HepG2 (cell line): Measurements from ENCODE around the gene DGAT2. TPM values are rescaled to one million over a fixed set of nuclear protein-coding genes. Genes with fewer than 3 reads are reported as not detected.

Experiments
- BCL6 ChIP-seq: IDR thresholded peaks from 2 replicates; pipeline ENCODE4 v1.6.1; 2016; ENCODE audit warnings: missing genetic modification reagents, missing compliant biosample characterization
- CENPT ChIP-seq: sonication (generic); formaldehyde crosslinking; IDR thresholded peaks from 2 replicates; pipeline ENCODE4 v1.8.0; 2022; ENCODE audit warnings: low read depth, mild to moderate bottlenecking, moderate library complexity, missing genetic modification reagents
- ERF ChIP-seq: IDR thresholded peaks from 2 replicates; pipeline ENCODE4 v1.6.1; 2018; ENCODE audit warnings: missing biosample characterization, missing genetic modification reagents
- FOSL2 ChIP-seq: sonication (generic); formaldehyde crosslinking; IDR thresholded peaks from 2 replicates; pipeline ENCODE4 v1.4.0; 2020; ENCODE audit warnings: missing genetic modification reagents
- HDAC1 ChIP-seq: sonication (generic); formaldehyde crosslinking; IDR thresholded peaks from 2 replicates; pipeline ENCODE4 v1.5.1; 2020; ENCODE audit warnings: mild to moderate bottlenecking, missing genetic modification reagents
- HMG20A ChIP-seq: IDR thresholded peaks from 2 replicates; pipeline ENCODE4 v1.6.1; 2016; ENCODE audit warnings: borderline replicate concordance
- IKZF4 ChIP-seq: sonication (generic); formaldehyde crosslinking; IDR thresholded peaks from 2 replicates; pipeline ENCODE4 v1.5.1; 2020; ENCODE audit warnings: borderline replicate concordance, mild to moderate bottlenecking, low read depth, missing genetic modification reagents; ENCODE audit errors: not compliant biosample characterization
- ISX ChIP-seq: sonication (generic); formaldehyde crosslinking; conservative IDR thresholded peaks from 2 replicates; pipeline ENCODE4 v1.5.0; 2020; ENCODE audit warnings: missing genetic modification reagents
- KAT8 ChIP-seq: IDR thresholded peaks from 2 replicates; pipeline ENCODE4 v1.6.1; 2016; ENCODE audit warnings: missing genetic modification reagents, missing compliant biosample characterization
- LBX2 ChIP-seq: sonication (generic); formaldehyde crosslinking; IDR thresholded peaks from 2 replicates; pipeline ENCODE4 v1.5.0; 2020; ENCODE audit warnings: missing genetic modification reagents, mild to moderate bottlenecking, borderline replicate concordance
- NFE2L1 ChIP-seq: sonication (generic); formaldehyde crosslinking; IDR thresholded peaks from 2 replicates; pipeline ENCODE4 v1.4.0; 2020; ENCODE audit warnings: missing genetic modification reagents, mild to moderate bottlenecking, borderline replicate concordance
- NFKBIZ ChIP-seq: IDR thresholded peaks from 2 replicates; pipeline ENCODE4 v1.6.1; 2018; ENCODE audit warnings: missing genetic modification reagents, missing compliant biosample characterization
- NR2C2 ChIP-seq: sonication (generic); formaldehyde crosslinking; IDR thresholded peaks from 2 replicates; pipeline ENCODE4 v1.4.0; 2020; ENCODE audit warnings: missing genetic modification reagents, mild to moderate bottlenecking, moderate library complexity, borderline replicate concordance
- POLR2AphosphoS5 ChIP-seq: IDR thresholded peaks from 2 replicates; pipeline ENCODE4 v1.6.1; 2012; ENCODE audit warnings: low read depth, low read length
- RAD21 ChIP-seq: fragments of 450-650 bp; formaldehyde crosslinking; IDR thresholded peaks from 2 replicates; pipeline ENCODE4 v1.5.0; 2020; ENCODE audit warnings: mild to moderate bottlenecking
- SIN3A ChIP-seq: IDR thresholded peaks from 2 replicates; pipeline ENCODE4 v1.6.1; 2011; ENCODE audit warnings: low read depth, mild to moderate bottlenecking, control low read depth, low read length, borderline replicate concordance
- SP4 ChIP-seq: sonication (generic); formaldehyde crosslinking; IDR thresholded peaks from 2 replicates; pipeline ENCODE4 v1.8.1; 2023; ENCODE audit warnings: mild to moderate bottlenecking, missing genetic modification reagents
- TBL1XR1 ChIP-seq: fragments of 150-350 bp; IDR thresholded peaks from 2 replicates; pipeline ENCODE4 v1.6.1; 2014; ENCODE audit warnings: borderline replicate concordance, low read length; ENCODE audit not compliant: partially characterized antibody
- TBP ChIP-seq: sonication (generic); formaldehyde crosslinking; IDR thresholded peaks from 2 replicates; pipeline ENCODE4 v1.5.0; 2020; ENCODE audit warnings: missing genetic modification reagents
- TFAP4 ChIP-seq: sonication (generic); IDR thresholded peaks from 2 replicates; pipeline ENCODE4 v1.6.1; 2016; ENCODE audit warnings: low read depth, borderline replicate concordance
- TFDP2 ChIP-seq: sonication (generic); formaldehyde crosslinking; IDR thresholded peaks from 2 replicates; pipeline ENCODE4 v1.4.0; 2020; ENCODE audit warnings: missing genetic modification reagents
- TGIF2 ChIP-seq: IDR thresholded peaks from 2 replicates; pipeline ENCODE4 v1.6.1; 2016; ENCODE audit warnings: control low read depth, missing compliant biosample characterization
- ZC3H13 ChIP-seq: sonication (generic); formaldehyde crosslinking; IDR thresholded peaks from 2 replicates; pipeline ENCODE4 v1.8.1; 2023; ENCODE audit warnings: mild to moderate bottlenecking, missing genetic modification reagents, moderate library complexity
- ZFY ChIP-seq: sonication (generic); formaldehyde crosslinking; IDR thresholded peaks from 2 replicates; pipeline ENCODE4 v1.4.0; 2020; ENCODE audit warnings: missing genetic modification reagents
- ZGPAT ChIP-seq: IDR thresholded peaks from 2 replicates; pipeline ENCODE4 v1.6.1; 2016; ENCODE audit warnings: mild to moderate bottlenecking
- ZNF747 ChIP-seq: sonication (generic); formaldehyde crosslinking; IDR thresholded peaks from 2 replicates; pipeline ENCODE4 v1.8.1; 2023; ENCODE audit warnings: missing genetic modification reagents, mild to moderate bottlenecking, borderline replicate concordance
- ZNF768 ChIP-seq: sonication (generic); formaldehyde crosslinking; IDR thresholded peaks from 2 replicates; pipeline ENCODE4 v1.4.0; 2020; ENCODE audit warnings: missing genetic modification reagents
- ZNF879 ChIP-seq: sonication (generic); formaldehyde crosslinking; IDR thresholded peaks from 2 replicates; pipeline ENCODE4 v1.8.1; 2023; ENCODE audit warnings: missing genetic modification reagents
- ZNF891 ChIP-seq: sonication (generic); formaldehyde crosslinking; IDR thresholded peaks from 2 replicates; pipeline ENCODE4 v1.5.0; 2020; ENCODE audit warnings: mild to moderate bottlenecking, missing genetic modification reagents
- polyA plus RNA-seq, 8 experiments: library from polyadenylated mRNA; depleted of rRNA in 3 of 8; stranded (reverse) in 7 of 8; unstranded in 1 of 8; fragments of >200 nt; fragmentation: Illumina TruSeq in 4 of 8; extraction: Trizol in 4 of 8; gene quantifications; 2 replicates each; pipeline versions ENCODE4 v1.2.1 to v1.2.3, GENCODE V29; 2011 to 2016; ENCODE audit warnings: low read depth in 4 of 8, missing spikeins in 1 of 8, mixed read lengths in 1 of 8; ENCODE audit not compliant: insufficient read depth in 1 of 8
- total RNA-seq, 5 experiments: library from RNA; depleted of rRNA; stranded (reverse); fragments of >200 nt; fragmentation: Illumina TruSeq; extraction: Trizol; gene quantifications; 2 replicates each; pipeline ENCODE4 v1.2.3, GENCODE V29; 2016; ENCODE audit warnings: low read depth in 1 of 5

DGAT2 gene
- total and polyA plus RNA-seq, 2 of the 13 experiments (the other 11 are each of a cell fraction or from before 2014, with no cell fraction given), result 39.0 to 65.6 TPM

- TF ChIP-seq FOSL2 (CRISPR knock-in tag), result 0 out of 2 replicates have a peak, but pooled peaks have one; percentile 15
- TF ChIP-seq ZNF768 (CRISPR knock-in tag), result 0 out of 2 replicates have a peak, but pooled peaks have one; percentile 21
- 0 out of 2 replicates have a peak, but pooled peaks have one; percentile 42 for TF ChIP-seq POLR2AphosphoS5
- 0 out of 2 replicates have a peak, but pooled peaks have one; percentile 37 for TF ChIP-seq ZGPAT (CRISPR knock-in tag)
- no peak for TF ChIP-seq NFKBIZ (CRISPR knock-in tag)
- peak; percentile 26; the same call in 1 of the 2 replicates for TF ChIP-seq RAD21 (CRISPR knock-in tag)
- TF ChIP-seq LBX2, result no peak
- TF ChIP-seq TFDP2 (CRISPR knock-in tag), result 0 out of 2 replicates have a peak, but pooled peaks have one; percentile 47
- no peak for TF ChIP-seq ZNF879 (CRISPR knock-in tag)
- peak; percentile 73; the same call in 1 of the 2 replicates for TF ChIP-seq ZNF891 (CRISPR knock-in tag)
- no peak for TF ChIP-seq CENPT (CRISPR knock-in tag)
- TF ChIP-seq TGIF2 (CRISPR knock-in tag), result 0 out of 2 replicates have a peak, but pooled peaks have one; percentile 10
- peak; percentile 34; the same call in 1 of the 2 replicates for TF ChIP-seq HDAC1
- 0 out of 2 replicates have a peak, but pooled peaks have one; percentile 27 for TF ChIP-seq ZNF747
- TF ChIP-seq ZC3H13, result no peak
- peak; percentile 74 for TF ChIP-seq ZFY
- 0 out of 2 replicates have a peak, but pooled peaks have one; percentile 27 for TF ChIP-seq KAT8 (CRISPR knock-in tag)
- TF ChIP-seq ERF (CRISPR knock-in tag), result 0 out of 2 replicates have a peak, but pooled peaks have one; percentile 17
- no peak for TF ChIP-seq BCL6 (CRISPR knock-in tag)
- no peak for TF ChIP-seq SIN3A
- TF ChIP-seq NR2C2 (CRISPR knock-in tag), result no peak
- TF ChIP-seq SP4 (CRISPR knock-in tag), result peak; percentile 27; the same call in 1 of the 2 replicates
- TF ChIP-seq HMG20A (CRISPR knock-in tag), result no peak
- no peak for TF ChIP-seq ISX (CRISPR knock-in tag)
- TF ChIP-seq NFE2L1 (CRISPR knock-in tag), result no peak
- no peak for TF ChIP-seq TBL1XR1
- TF ChIP-seq TFAP4, result no peak
- no peak for TF ChIP-seq IKZF4 (CRISPR knock-in tag)
- no peak for TF ChIP-seq TBP (CRISPR knock-in tag)
These were observed 17.6 kb downstream of the DGAT2 start (continued) for GRCh38 chr11:75786101-75786736.
